H1 (cell line): ENCODE data around the gene GNG13. TPM values are rescaled to one million over a fixed set of nuclear protein-coding genes. Genes with fewer than 3 reads are reported as not detected.

Experiments
- CTCF ChIA-PET: fragments of 300-600 bp; sonication (Branson Sonifier 250); formaldehyde crosslinking; loops from one replicate; lab custom pipeline; 2021; ENCODE audit not compliant: partially characterized antibody; lab: Charles Lee
- POLR2A ChIA-PET: fragments of 300-600 bp; sonication (Branson Sonifier 250); formaldehyde crosslinking; loops from one replicate; lab custom pipeline; 2021; ENCODE audit warnings: inconsistent platforms; ENCODE audit not compliant: partially characterized antibody; lab: Charles Lee
- DNase-seq, 2 experiments: peaks; one replicate each; pipeline versions ENCODE4 v3.0.0 to v3.0.0-alpha.2; 2010 to 2022; ENCODE audit warnings: low spot score in 2 of 2, low read depth in 1 of 2, mixed read lengths in 1 of 2
- FAIRE-seq: peaks from 2 replicates; lab custom pipeline; 2011; peaks lifted over from hg19 to GRCh38; lab: Jason Lieb, UNC
- H2AFZ ChIP-seq: 2 replicates; pipeline ENCODE4 v1.8.1; 2012; ENCODE audit warnings: low read length, inconsistent platforms
- H2AK5ac ChIP-seq: 2 replicates; pipeline ENCODE4 v1.6.1; 2013; ENCODE audit warnings: low read depth, low read length
- H2BK120ac ChIP-seq: replicated peaks from 2 replicates; pipeline ENCODE3; 2013; ENCODE audit warnings: low read depth, low read length, inconsistent platforms
- H2BK12ac ChIP-seq: 2 replicates; pipeline ENCODE4 v1.6.1; 2013; ENCODE audit warnings: low read depth, low read length
- H2BK15ac ChIP-seq: 2 replicates; pipeline ENCODE4 v1.6.1; 2013; ENCODE audit warnings: low read length
- H2BK20ac ChIP-seq: 2 replicates; pipeline ENCODE4 v1.6.1; 2013; ENCODE audit warnings: low read length
- H2BK5ac ChIP-seq: 2 replicates; pipeline ENCODE4 v1.6.1; 2013; ENCODE audit warnings: low read depth, low read length
- H3K14ac ChIP-seq: 2 replicates; pipeline ENCODE4 v1.6.1; 2013; ENCODE audit warnings: inconsistent platforms; ENCODE audit not compliant: insufficient read length
- H3K18ac ChIP-seq: 2 replicates; pipeline ENCODE4 v1.6.1; 2013; ENCODE audit warnings: low read length; ENCODE audit errors: extremely low read depth
- H3K23ac ChIP-seq: 2 replicates; pipeline ENCODE4 v1.6.1; 2013; ENCODE audit warnings: inconsistent platforms; ENCODE audit not compliant: insufficient read length
- H3K23me2 ChIP-seq: 2 replicates; pipeline ENCODE4 v1.6.1; 2013; ENCODE audit warnings: low read depth, low read length
- H3K27ac ChIP-seq: 2 replicates; pipeline ENCODE4 v1.6.1; 2011; ENCODE audit warnings: low read depth, low read length, inconsistent platforms
- H3K27me3 ChIP-seq, 4 experiments: replicated peaks in 1 of 4; 1 replicate in 1 of 4; 2 replicates in 3 of 4; pipeline versions ENCODE4 v1.6.1 to v1.8.1; 2011 to 2013; ENCODE audit warnings: low read length in 3 of 4, mild to moderate bottlenecking in 3 of 4, inconsistent platforms in 2 of 4, mixed read lengths in 2 of 4, moderate library complexity in 1 of 4; ENCODE audit not compliant: control insufficient read depth in 3 of 4, insufficient read depth in 3 of 4; ENCODE audit errors: extremely low read depth in 1 of 4
- H3K36me3 ChIP-seq, 4 experiments: 2 replicates each; pipeline versions ENCODE4 v1.6.1 to v1.8.1; 2011 to 2013; ENCODE audit warnings: mild to moderate bottlenecking in 4 of 4, low read length in 3 of 4, moderate library complexity in 2 of 4, control low read depth in 1 of 4, inconsistent platforms in 1 of 4; ENCODE audit not compliant: insufficient read depth in 4 of 4, control insufficient read depth in 2 of 4
- H3K4ac ChIP-seq: replicated peaks from 2 replicates; pipeline ENCODE3; 2013; ENCODE audit warnings: low read length, low read depth, mixed read lengths, inconsistent platforms; ENCODE audit not compliant: insufficient read length
- H3K4me1 ChIP-seq, 4 experiments: replicated peaks in 1 of 4; 1 replicate in 1 of 4; 2 replicates in 3 of 4; pipeline versions ENCODE4 v1.6.1 to v1.8.1; 2011 to 2013; ENCODE audit warnings: low read length in 3 of 4, inconsistent platforms in 2 of 4, mixed read lengths in 1 of 4; ENCODE audit not compliant: insufficient read depth in 4 of 4, control insufficient read depth in 3 of 4
- H3K4me2 ChIP-seq, 2 experiments: 2 replicates each; pipeline versions ENCODE4 v1.6.1 to v1.8.1; 2011 to 2013; ENCODE audit warnings: low read depth in 2 of 2, low read length in 2 of 2, control low read depth in 1 of 2, inconsistent platforms in 1 of 2, mild to moderate bottlenecking in 1 of 2; ENCODE audit not compliant: insufficient read depth in 1 of 2
- H3K4me3 ChIP-seq, 4 experiments: fragments of 200-600, 300-600 bp in 1 of 4; sonication (generic), shearing (Covaris generic), sonication (Bioruptor Twin) in 1 of 4; 2 replicates each; pipeline versions ENCODE4 v1.5.1 to v1.8.1; 2011 to 2016; ENCODE audit warnings: low read length in 4 of 4, low read depth in 3 of 4, control low read depth in 2 of 4, inconsistent platforms in 2 of 4, mild to moderate bottlenecking in 2 of 4, mixed read lengths in 1 of 4, moderate library complexity in 1 of 4; ENCODE audit not compliant: insufficient read depth in 2 of 4; ENCODE audit errors: extremely low read depth in 1 of 4
- H3K56ac ChIP-seq: replicated peaks from 2 replicates; pipeline ENCODE3; 2013; ENCODE audit warnings: low read depth, mild to moderate bottlenecking, mixed read lengths, low read length, inconsistent platforms; ENCODE audit not compliant: insufficient read length
- H3K79me1 ChIP-seq: 2 replicates; pipeline ENCODE4 v1.6.1; 2013; ENCODE audit warnings: low read depth, low read length, control low read depth
- H3K79me2 ChIP-seq, 2 experiments: 2 replicates each; pipeline versions ENCODE4 v1.6.1 to v1.8.1; 2012 to 2013; ENCODE audit warnings: low read length in 2 of 2, mild to moderate bottlenecking in 2 of 2, inconsistent platforms in 1 of 2; ENCODE audit not compliant: insufficient read depth in 2 of 2, control insufficient read depth in 1 of 2
- H3K9ac ChIP-seq, 4 experiments: replicated peaks in 1 of 4; 1 replicate in 1 of 4; 2 replicates in 3 of 4; pipeline versions ENCODE4 v1.6.1 to v1.8.1; 2011 to 2013; ENCODE audit warnings: low read depth in 3 of 4, low read length in 3 of 4, control low read depth in 2 of 4, mild to moderate bottlenecking in 2 of 4, moderate library complexity in 2 of 4, inconsistent platforms in 1 of 4; ENCODE audit errors: extremely low read depth in 1 of 4
- H3K9me3 ChIP-seq, 2 experiments: 2 replicates each; pipeline versions ENCODE4 v1.6.1 to v1.8.1; 2012 to 2013; ENCODE audit warnings: mild to moderate bottlenecking in 2 of 2, moderate library complexity in 2 of 2, control low read depth in 1 of 2, inconsistent platforms in 1 of 2, low read depth in 1 of 2, low read length in 1 of 2, mixed read lengths in 1 of 2; ENCODE audit not compliant: insufficient read depth in 2 of 2
- H4K20me1 ChIP-seq, 2 experiments: replicated peaks in 1 of 2; 2 replicates each; pipeline versions ENCODE3 to v1.8.1; 2011 to 2013; ENCODE audit warnings: inconsistent platforms in 2 of 2, low read length in 2 of 2, mild to moderate bottlenecking in 1 of 2; ENCODE audit not compliant: insufficient read depth in 2 of 2, control insufficient read depth in 1 of 2
- H4K5ac ChIP-seq: 2 replicates; pipeline ENCODE4 v1.6.1; 2013; ENCODE audit warnings: low read length, low read depth, mixed read lengths, inconsistent platforms; ENCODE audit not compliant: insufficient read length
- H4K8ac ChIP-seq: 2 replicates; pipeline ENCODE4 v1.8.0; 2013; ENCODE audit warnings: mild to moderate bottlenecking, moderate library complexity, low read length, inconsistent platforms; ENCODE audit not compliant: insufficient read depth; ENCODE audit errors: extremely low read depth
- H4K91ac ChIP-seq: replicated peaks from 2 replicates; pipeline ENCODE3; 2013; ENCODE audit warnings: low read length, mixed read lengths, inconsistent platforms; ENCODE audit not compliant: insufficient read length
- HDAC6 ChIP-seq: IDR thresholded peaks from one replicate; pipeline ENCODE4 v1.7.1; 2012; ENCODE audit warnings: low read depth, mild to moderate bottlenecking, inconsistent platforms, low read length, moderate library complexity
- POU5F1 ChIP-seq: IDR thresholded peaks from 2 replicates; pipeline ENCODE4 v1.6.1; 2011; ENCODE audit warnings: low read depth, mild to moderate bottlenecking, low read length, moderate library complexity
- YY1 ChIP-seq: IDR thresholded peaks from 2 replicates; pipeline ENCODE4 v1.6.1; 2011; ENCODE audit warnings: low read depth, mild to moderate bottlenecking, low read length
- WGBS, 2 experiments: shearing (Covaris generic) in 1 of 2; methylation state at CpG; one replicate each; pipeline versions ENCODE4 v1.1.6 to v1.1.7; 2013 to 2015; ENCODE audit warnings: low lambda C conversion rate in 2 of 2, mixed read lengths in 2 of 2, inconsistent platforms in 1 of 2, low coverage in 1 of 2, missing lambda C conversion rate in 1 of 2; ENCODE audit not compliant: insufficient replicate concordance in 2 of 2, insufficient coverage in 1 of 2, insufficient read length in 1 of 2; ENCODE audit errors: extremely low coverage in 1 of 2, missing lambda C conversion rate in 1 of 2; 5-methylcytosine and 5-hydroxymethylcytosine counted together
- polyA plus RNA-seq, 7 experiments: library from polyadenylated mRNA; depleted of rRNA in 3 of 7; stranded (reverse) in 5 of 7; unstranded in 2 of 7; fragments of >200 nt in 5 of 7; fragments of 200-250 nt in 2 of 7; gene quantifications; 1 replicate in 5 of 7; 2 replicates in 1 of 7; 4 replicates in 1 of 7; pipeline versions ENCODE4 v1.2.1 to v1.2.3, GENCODE V29; 2011 to 2013; ENCODE audit warnings: missing spikeins in 2 of 7, mixed read lengths in 2 of 7
- total RNA-seq: library from RNA; stranded (reverse); fragmentation: NEBNext Ultra II Directional; extraction: Animal tissue kit (Norgen Biotek cat#: 25700); gene quantifications from 2 replicates; pipeline ENCODE4 v1.2.1, GENCODE V29; 2021
- TF ChIP-seq, protein P1 (sequence below): IDR thresholded peaks from 2 replicates; pipeline ENCODE4 v1.6.1; 2012; ENCODE audit warnings: low read length, inconsistent platforms

The GNG13 gene
- total and polyA plus RNA-seq, 2 of the 8 experiments (the other 6 are each of a cell fraction or from before 2014, with no cell fraction given) = not detected

DNA sequence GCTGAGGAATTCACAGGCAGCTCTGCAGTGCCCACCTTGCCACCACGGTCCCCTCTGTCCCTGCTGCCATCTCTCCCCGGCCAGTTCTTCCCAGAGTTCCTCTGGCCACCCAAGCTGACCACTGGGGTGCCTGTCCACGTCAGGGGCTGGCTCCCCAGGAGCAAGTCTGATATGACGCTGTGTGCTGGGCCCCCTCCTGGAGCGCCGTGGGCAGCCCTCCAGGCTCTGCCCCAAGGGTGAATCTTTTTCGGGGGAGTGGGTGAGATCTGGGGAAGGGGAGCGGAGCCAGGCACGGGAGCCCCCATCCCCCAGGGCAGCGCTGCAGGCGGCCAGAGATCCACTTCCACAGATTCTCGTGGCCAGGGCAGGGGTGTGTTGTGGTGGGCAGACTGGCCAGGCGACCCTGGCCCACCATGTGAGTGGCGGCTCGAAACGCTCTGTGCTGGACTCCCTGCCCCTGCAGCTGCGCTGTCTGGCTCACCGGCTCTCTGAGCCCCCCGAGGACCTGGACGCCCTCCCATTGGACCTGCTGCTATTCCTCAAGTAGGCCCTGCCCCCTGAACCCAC is 36.3 kb downstream of the GNG13 start:
- H3K18ac ChIP-seq = no peak overlapping the region; the same call in 1 of the 2 replicates
- no peak for FAIRE-seq
- H2AFZ ChIP-seq = no peak overlapping the region
- peak overlapping the region; percentile 86; the same call in 1 of the 2 replicates for H4K8ac ChIP-seq
- 89% methylated on average over 7 of the region's 20 CpGs; no CpG with 5 or more reads in 1 of the 2 experiments for WGBS, 2 experiments
- peak overlapping the region; percentile 77; the same call in 1 of the 2 replicates for H2BK12ac ChIP-seq
- no peaks in the 10 kb centered on the region for H3K36me3 ChIP-seq
- H3K23me2 ChIP-seq = no peaks in the 10 kb centered on the region; the same call in 1 of the 2 replicates
- no peak overlapping the region for H3K4me3 ChIP-seq
- H2BK5ac ChIP-seq = peak overlapping the region; percentile 44; the same call in 1 of the 2 replicates
- no peaks in the 10 kb centered on the region for H4K20me1 ChIP-seq
- no peak for TF ChIP-seq YY1
- no peak for TF ChIP-seq HDAC6
- TF ChIP-seq, protein P1, sequence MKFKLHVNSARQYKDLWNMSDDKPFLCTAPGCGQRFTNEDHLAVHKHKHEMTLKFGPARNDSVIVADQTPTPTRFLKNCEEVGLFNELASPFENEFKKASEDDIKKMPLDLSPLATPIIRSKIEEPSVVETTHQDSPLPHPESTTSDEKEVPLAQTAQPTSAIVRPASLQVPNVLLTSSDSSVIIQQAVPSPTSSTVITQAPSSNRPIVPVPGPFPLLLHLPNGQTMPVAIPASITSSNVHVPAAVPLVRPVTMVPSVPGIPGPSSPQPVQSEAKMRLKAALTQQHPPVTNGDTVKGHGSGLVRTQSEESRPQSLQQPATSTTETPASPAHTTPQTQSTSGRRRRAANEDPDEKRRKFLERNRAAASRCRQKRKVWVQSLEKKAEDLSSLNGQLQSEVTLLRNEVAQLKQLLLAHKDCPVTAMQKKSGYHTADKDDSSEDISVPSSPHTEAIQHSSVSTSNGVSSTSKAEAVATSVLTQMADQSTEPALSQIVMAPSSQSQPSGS = no peak
- TF ChIP-seq POU5F1 = no peak
- H3K56ac ChIP-seq = no peak overlapping the region
- H2BK20ac ChIP-seq = no peak overlapping the region
- H2BK120ac ChIP-seq = no peak overlapping the region
- no peaks in the 10 kb centered on the region for H3K79me1 ChIP-seq
- no peak for DNase-seq
- H2BK15ac ChIP-seq = peak overlapping the region; percentile 98
- H3K4ac ChIP-seq = no peak overlapping the region
- no peak overlapping the region for H3K23ac ChIP-seq
- H3K9me3 ChIP-seq = no peaks in the 10 kb centered on the region
- no peak overlapping the region for H4K91ac ChIP-seq
- peaks cover 0 to 8% (median 5%) of the 10 kb centered on the region in 4 experiments; a peak in 4 of 7 replicates for H3K4me1 ChIP-seq
- H3K9ac ChIP-seq = no peak overlapping the region
- no peak overlapping the region for H4K5ac ChIP-seq
- H3K79me2 ChIP-seq = no peaks in the 10 kb centered on the region
- POLR2A ChIA-PET = interaction anchor here (1.1 to 1.4 kb wide), 3 partner anchors 10 to 44 kb away, joined by 4 to 5 read pairs (median 4); partner anchors contain the start of gene ANTKMT
- H3K27me3 ChIP-seq = no peaks in the 10 kb centered on the region
- no peak overlapping the region for H2AK5ac ChIP-seq
- no peak overlapping the region for H3K14ac ChIP-seq
- H3K4me2 ChIP-seq = no peak overlapping the region
- no peak overlapping the region for H3K27ac ChIP-seq
- CTCF ChIA-PET = interaction anchor here (1.5 to 4.0 kb wide), 3 partner anchors 21 to 54 kb away, joined by 4 to 22 read pairs (median 14); no protein-coding TSS in a partner anchor
